SU-DHL-6 (cell line): ENCODE measurements around the gene TAOK1.

ENCODE experiments used
- H2AFZ ChIP-seq: fragments of 200-600 bp; sonication (generic); 2 replicates; pipeline ENCODE4 v1.6.1; 2014; ENCODE audit warnings: low read depth, mild to moderate bottlenecking, moderate library complexity, mixed read lengths, antibody characterized with exemption, low read length; ENCODE audit not compliant: severe bottlenecking
- H3F3A ChIP-seq: fragments of 200-600 bp; shearing (Covaris generic); 2 replicates; pipeline ENCODE4 v1.6.0; 2016; ENCODE audit warnings: antibody characterized with exemption, mild to moderate bottlenecking; ENCODE audit not compliant: insufficient read depth
- H3K27ac ChIP-seq: fragments of 200-600 bp; sonication (generic); 2 replicates; pipeline ENCODE4 v1.5.1; 2016; ENCODE audit warnings: low read depth, mild to moderate bottlenecking, low read length, moderate library complexity, mixed read lengths
- H3K27me3 ChIP-seq: fragments of 200-600 bp; sonication (generic), shearing (Covaris generic); 2 replicates; pipeline ENCODE4 v1.6.0; 2014; ENCODE audit warnings: mild to moderate bottlenecking, low read length
- H3K36me3 ChIP-seq: fragments of 200-600 bp; sonication (generic); 2 replicates; pipeline ENCODE4 v1.6.1; 2014; ENCODE audit warnings: mild to moderate bottlenecking, low read length, mixed read lengths
- H3K4me2 ChIP-seq: fragments of 300-600, 200-600 bp; shearing (Covaris generic), sonication (generic); 2 replicates; pipeline ENCODE4 v1.6.0; 2014; ENCODE audit warnings: low read length, low read depth, mild to moderate bottlenecking; ENCODE audit not compliant: poor library complexity, severe bottlenecking
- H3K4me3 ChIP-seq: fragments of 200-600 bp; sonication (generic); 2 replicates; pipeline ENCODE4 v1.5.1; 2014; ENCODE audit warnings: antibody characterized with exemption, low read length, mild to moderate bottlenecking, mixed read lengths; ENCODE audit not compliant: insufficient read depth, poor library complexity, severe bottlenecking
- H3K79me2 ChIP-seq: fragments of 200-600 bp; sonication (generic); 2 replicates; pipeline ENCODE4 v1.6.1; 2014; ENCODE audit warnings: mild to moderate bottlenecking, low read length, moderate library complexity; ENCODE audit not compliant: insufficient read depth
- H3K9ac ChIP-seq: fragments of 200-600 bp; sonication (generic); 2 replicates; pipeline ENCODE4 v1.7.0; 2014; ENCODE audit warnings: mild to moderate bottlenecking, low read length
- H3K9me2 ChIP-seq: fragments of 200-600 bp; sonication (generic); replicated peaks from 2 replicates; pipeline ENCODE4 v1.6.1; 2014; ENCODE audit warnings: low read length; ENCODE audit not compliant: insufficient read depth
- H3K9me3 ChIP-seq: fragments of 200-600 bp; sonication (generic); 2 replicates; pipeline ENCODE4 v1.6.1; 2014; ENCODE audit warnings: low read length, mixed read lengths; ENCODE audit not compliant: insufficient read depth
- H4K20me1 ChIP-seq: fragments of 200-600 bp; sonication (generic); 2 replicates; pipeline ENCODE4 v1.6.1; 2014; ENCODE audit warnings: low read depth, mild to moderate bottlenecking, antibody characterized with exemption, low read length, moderate library complexity, mixed read lengths
- CTCF ChIP-seq: fragments of 200-600 bp; sonication (generic); IDR thresholded peaks from one replicate; pipeline ENCODE4 v1.5.1; 2017; ENCODE audit warnings: antibody characterized with exemption, mild to moderate bottlenecking, low read length, moderate library complexity; ENCODE audit not compliant: insufficient read depth, poor library complexity, severe bottlenecking
- EZH2phosphoT487 ChIP-seq: fragments of 200-600 bp; sonication (generic), shearing (Covaris generic); conservative IDR thresholded peaks from 2 replicates; pipeline ENCODE4 v1.6.1; 2018; ENCODE audit warnings: mild to moderate bottlenecking, antibody characterized with exemption, low read length, moderate library complexity, mixed read lengths

The TAOK1 gene

GRCh38 chr17:29577001-29577370 is 186.8 kb downstream of the TAOK1 start:
- Histone ChIP-seq H3K9me3 (no peaks in the 10 kb centered on the region), H3K79me2 (no peaks in the 10 kb centered on the region), H2AFZ (no peak overlapping the region), H3K4me3 (no peak overlapping the region), H3K27ac (no peak overlapping the region), H3K9ac (no peak overlapping the region), H3K4me2 (no peak overlapping the region), H4K20me1 (no peaks in the 10 kb centered on the region), H3F3A (no peaks in the 10 kb centered on the region), H3K9me2 (no peaks in the 10 kb centered on the region), H3K27me3 (no peaks in the 10 kb centered on the region), H3K36me3 (no peaks in the 10 kb centered on the region)
- TF ChIP-seq CTCF = no peak
- no peak for TF ChIP-seq EZH2phosphoT487

GRCh38 chr17:29577385-29578211 is 187.4 kb downstream of the TAOK1 start:
- H3K79me2 ChIP-seq = no peaks in the 10 kb centered on the region
- no peaks in the 10 kb centered on the region for H4K20me1 ChIP-seq
- H3K27me3 ChIP-seq = no peaks in the 10 kb centered on the region
- no peak overlapping the region for H3K27ac ChIP-seq
- no peak for TF ChIP-seq CTCF
- no peak for TF ChIP-seq EZH2phosphoT487
- no peak overlapping the region for H2AFZ ChIP-seq
- H3K36me3 ChIP-seq = no peaks in the 10 kb centered on the region
- H3K4me3 ChIP-seq = no peak overlapping the region
- no peak overlapping the region for H3K4me2 ChIP-seq
- H3K9me2 ChIP-seq = no peaks in the 10 kb centered on the region
- no peaks in the 10 kb centered on the region for H3K9me3 ChIP-seq
- H3K9ac ChIP-seq = no peak overlapping the region
- H3F3A ChIP-seq = no peaks in the 10 kb centered on the region

- Histone ChIP-seq H3K9ac (no peak overlapping the region), H3K4me2 (no peak overlapping the region), H3K27ac (no peak overlapping the region), H3K4me3 (no peak overlapping the region), H3F3A (no peaks in the 10 kb centered on the region), H3K36me3 (no peaks in the 10 kb centered on the region), H4K20me1 (no peaks in the 10 kb centered on the region), H3K9me3 (no peaks in the 10 kb centered on the region), H2AFZ (no peak overlapping the region), H3K27me3 (no peaks in the 10 kb centered on the region), H3K9me2 (no peaks in the 10 kb centered on the region), H3K79me2 (peaks cover 6% of the 10 kb centered on the region)
- TF ChIP-seq CTCF = no peak
- no peak for TF ChIP-seq EZH2phosphoT487
Observed at GRCh38 chr17:29578626-29579485, 188.7 kb downstream of the TAOK1 start.
